ENCODE results near the gene MED22. TPM values are rescaled to one million over a fixed set of nuclear protein-coding genes. Genes with fewer than 3 reads are reported as not detected.
"Not testable (repeated sequence)": the region's sequence is repeated elsewhere in the genome, so short reads cannot be mapped to it uniquely, and the experiment has no call there.

Gene MED22
- total RNA-seq, 1 donor = 14.5 TPM

DNA sequence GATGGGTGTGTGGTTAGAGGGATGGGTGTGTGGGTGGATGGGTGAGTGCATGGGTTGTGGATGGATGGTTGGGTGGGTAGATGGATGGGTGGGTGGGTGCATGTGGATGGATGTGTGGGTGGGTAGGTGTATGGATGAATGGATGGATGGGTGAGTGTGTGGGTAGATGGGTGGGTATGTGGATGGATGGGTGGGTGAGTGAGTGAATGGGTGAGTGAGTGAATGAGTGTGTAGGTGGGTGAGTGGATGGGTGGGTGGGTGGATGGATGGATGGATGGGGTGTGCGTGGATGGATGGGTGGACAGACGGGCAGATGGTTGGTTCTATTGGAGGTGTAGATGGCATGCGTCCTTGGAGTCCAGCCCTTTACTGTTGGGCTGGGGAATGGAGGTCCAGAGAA lies 45.5 kb upstream of the MED22 start:
- Histone ChIP-seq H3K9me3 (ENCODE audit: low read depth, low read length) (no peaks in the 10 kb centered on the region), H3K79me2 (ENCODE audit: insufficient read depth, low read length) (no peaks in the 10 kb centered on the region), H3K4me3 (ENCODE audit: insufficient read depth, low read length) (no peak overlapping the region), H3K27ac (ENCODE audit: low read depth, low read length) (no peak overlapping the region), H3K4me1 (ENCODE audit: insufficient read depth, low read length) (no peaks in the 10 kb centered on the region), H3K36me3 (ENCODE audit: insufficient read depth, low read length) (no peaks in the 10 kb centered on the region), H3K4me2 (ENCODE audit: insufficient read depth, low read length) (no peak overlapping the region), H4K20me1 (ENCODE audit: insufficient read depth, low read length) (no peaks in the 10 kb centered on the region), H3K27me3 (ENCODE audit: insufficient read depth, low read length) (peaks cover 30% of the 10 kb centered on the region), H2AFZ (ENCODE audit: low read length) (no peak overlapping the region)
- no peak for DNase-seq (ENCODE audit: insufficient read length, low spot score, missing footprints)
- TF ChIP-seq, protein P1, sequence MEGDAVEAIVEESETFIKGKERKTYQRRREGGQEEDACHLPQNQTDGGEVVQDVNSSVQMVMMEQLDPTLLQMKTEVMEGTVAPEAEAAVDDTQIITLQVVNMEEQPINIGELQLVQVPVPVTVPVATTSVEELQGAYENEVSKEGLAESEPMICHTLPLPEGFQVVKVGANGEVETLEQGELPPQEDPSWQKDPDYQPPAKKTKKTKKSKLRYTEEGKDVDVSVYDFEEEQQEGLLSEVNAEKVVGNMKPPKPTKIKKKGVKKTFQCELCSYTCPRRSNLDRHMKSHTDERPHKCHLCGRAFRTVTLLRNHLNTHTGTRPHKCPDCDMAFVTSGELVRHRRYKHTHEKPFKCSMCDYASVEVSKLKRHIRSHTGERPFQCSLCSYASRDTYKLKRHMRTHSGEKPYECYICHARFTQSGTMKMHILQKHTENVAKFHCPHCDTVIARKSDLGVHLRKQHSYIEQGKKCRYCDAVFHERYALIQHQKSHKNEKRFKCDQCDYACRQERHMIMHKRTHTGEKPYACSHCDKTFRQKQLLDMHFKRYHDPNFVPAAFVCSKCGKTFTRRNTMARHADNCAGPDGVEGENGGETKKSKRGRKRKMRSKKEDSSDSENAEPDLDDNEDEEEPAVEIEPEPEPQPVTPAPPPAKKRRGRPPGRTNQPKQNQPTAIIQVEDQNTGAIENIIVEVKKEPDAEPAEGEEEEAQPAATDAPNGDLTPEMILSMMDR (IDR thresholded peaks at IDR 0.05; ENCODE audit: extremely low read depth, low read depth, low read length) = no peak

DNA sequence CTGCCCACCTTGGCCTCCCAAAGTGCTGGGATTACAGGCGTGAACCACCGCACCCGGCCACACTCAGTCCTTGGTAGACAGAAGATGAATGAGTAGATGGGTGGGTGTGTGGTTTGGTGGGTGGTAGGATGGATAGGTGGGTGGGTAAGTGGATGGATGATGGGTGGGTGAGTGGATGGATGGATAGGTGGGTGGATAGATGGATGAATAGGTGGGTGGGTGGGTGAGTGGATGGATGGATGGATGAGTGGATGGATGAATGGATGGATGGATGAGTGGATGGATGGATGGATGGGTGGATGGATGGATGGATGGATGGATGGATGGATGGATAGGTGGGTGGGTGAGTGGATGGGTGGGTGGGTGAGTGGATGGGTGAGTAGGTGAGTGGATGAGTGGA lies 44.4 kb upstream of the MED22 start:
- H3K4me1 ChIP-seq (ENCODE audit: insufficient read depth, low read length); H2AFZ ChIP-seq (ENCODE audit: low read length); H4K20me1 ChIP-seq (ENCODE audit: insufficient read depth, low read length); H3K79me2 ChIP-seq (ENCODE audit: insufficient read depth, low read length); H3K4me2 ChIP-seq (ENCODE audit: insufficient read depth, low read length); DNase-seq (ENCODE audit: insufficient read length, low spot score, missing footprints); H3K4me3 ChIP-seq (ENCODE audit: insufficient read depth, low read length); H3K9me3 ChIP-seq (ENCODE audit: low read depth, low read length); H3K36me3 ChIP-seq (ENCODE audit: insufficient read depth, low read length); H3K27ac ChIP-seq (ENCODE audit: low read depth, low read length): not testable (repeated sequence)
- peaks cover 24% of the 10 kb centered on the region for H3K27me3 ChIP-seq (ENCODE audit: insufficient read depth, low read length)

DNA sequence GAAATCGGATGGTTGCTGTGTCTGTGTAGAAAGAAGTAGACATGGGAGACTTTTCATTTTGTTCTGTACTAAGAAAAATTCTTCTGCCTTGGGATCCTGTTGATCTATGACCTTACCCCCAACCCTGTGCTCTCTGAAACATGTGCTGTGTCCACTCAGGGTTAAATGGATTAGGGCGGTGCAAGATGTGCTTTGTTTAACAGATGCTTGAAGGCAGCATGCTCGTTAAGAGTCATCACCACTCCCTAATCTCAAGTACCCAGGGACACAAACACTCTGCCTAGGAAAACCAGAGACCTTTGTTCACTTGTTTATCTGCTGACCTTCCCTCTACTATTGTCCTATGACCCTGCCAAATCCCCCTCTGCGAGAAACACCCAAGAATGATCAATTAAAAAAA lies 43.5 kb upstream of the MED22 start:
- not testable (repeated sequence) for H3K9me3 ChIP-seq (ENCODE audit: low read depth, low read length); H3K36me3 ChIP-seq (ENCODE audit: insufficient read depth, low read length); H3K27ac ChIP-seq (ENCODE audit: low read depth, low read length); H3K4me3 ChIP-seq (ENCODE audit: insufficient read depth, low read length); H3K4me2 ChIP-seq (ENCODE audit: insufficient read depth, low read length); H4K20me1 ChIP-seq (ENCODE audit: insufficient read depth, low read length); H3K79me2 ChIP-seq (ENCODE audit: insufficient read depth, low read length); DNase-seq (ENCODE audit: insufficient read length, low spot score, missing footprints); H2AFZ ChIP-seq (ENCODE audit: low read length); H3K4me1 ChIP-seq (ENCODE audit: insufficient read depth, low read length)
- peaks cover 19% of the 10 kb centered on the region for H3K27me3 ChIP-seq (ENCODE audit: insufficient read depth, low read length)

DNA sequence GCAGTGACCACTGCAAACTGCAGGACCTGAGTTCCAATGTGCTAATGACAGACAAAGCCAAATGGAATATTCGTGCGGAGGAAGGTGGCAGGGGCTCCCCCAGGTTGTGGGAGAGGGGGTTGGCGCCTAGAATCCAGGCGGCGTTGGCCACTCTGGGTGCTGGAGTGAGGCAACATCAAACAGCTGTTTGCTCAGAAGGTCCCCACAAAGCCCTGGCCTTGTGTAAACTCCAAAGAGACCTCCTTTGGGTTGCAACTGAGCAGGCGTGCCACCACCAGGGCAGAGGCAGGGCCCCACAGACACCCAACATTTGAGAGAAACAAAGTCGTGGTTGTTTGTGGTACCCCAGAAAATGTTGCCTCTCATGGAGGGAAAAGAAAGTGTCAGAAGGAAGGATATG lies 42.8 kb upstream of the MED22 start:
- Histone ChIP-seq H3K27ac (ENCODE audit: low read depth, low read length) (no peak overlapping the region), H4K20me1 (ENCODE audit: insufficient read depth, low read length) (no peaks in the 10 kb centered on the region), H3K27me3 (ENCODE audit: insufficient read depth, low read length) (peaks cover 17% of the 10 kb centered on the region), H3K9me3 (ENCODE audit: low read depth, low read length) (no peaks in the 10 kb centered on the region), H3K4me3 (ENCODE audit: insufficient read depth, low read length) (no peak overlapping the region), H3K4me1 (ENCODE audit: insufficient read depth, low read length) (no peaks in the 10 kb centered on the region), H3K36me3 (ENCODE audit: insufficient read depth, low read length) (no peaks in the 10 kb centered on the region), H3K79me2 (ENCODE audit: insufficient read depth, low read length) (no peaks in the 10 kb centered on the region), H3K4me2 (ENCODE audit: insufficient read depth, low read length) (no peak overlapping the region), H2AFZ (ENCODE audit: low read length) (no peak overlapping the region)
- TF ChIP-seq, protein P1 (IDR thresholded peaks at IDR 0.05; ENCODE audit: extremely low read depth, low read depth, low read length) = no peak
- peak; percentile 64 for DNase-seq (ENCODE audit: insufficient read length, low spot score, missing footprints)

DNA sequence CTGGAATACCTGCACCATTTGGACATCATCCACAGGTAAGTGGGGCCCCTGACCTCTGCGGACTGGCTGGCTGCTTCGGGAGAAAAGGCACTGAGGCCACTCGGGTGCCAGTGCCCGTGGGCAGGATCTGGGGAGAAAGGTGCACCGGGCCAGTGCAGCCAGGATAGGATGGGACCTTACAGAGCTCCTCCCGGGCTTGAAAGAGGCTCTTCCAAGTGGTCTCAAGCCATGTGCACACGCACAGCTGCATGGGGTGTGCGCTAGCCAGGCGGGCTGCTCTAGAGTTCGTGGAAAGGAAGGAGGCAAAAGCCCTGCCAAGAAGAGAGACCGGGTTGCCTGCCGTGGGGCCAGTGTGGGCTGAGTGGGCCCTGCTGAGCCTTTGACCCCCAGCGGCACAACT lies 41.6 kb upstream of the MED22 start:
- Histone ChIP-seq H2AFZ (ENCODE audit: low read length) (no peak overlapping the region), H3K4me3 (ENCODE audit: insufficient read depth, low read length) (no peak overlapping the region), H3K4me2 (ENCODE audit: insufficient read depth, low read length) (no peak overlapping the region), H3K9me3 (ENCODE audit: low read depth, low read length) (no peaks in the 10 kb centered on the region), H3K79me2 (ENCODE audit: insufficient read depth, low read length) (no peaks in the 10 kb centered on the region), H3K4me1 (ENCODE audit: insufficient read depth, low read length) (no peaks in the 10 kb centered on the region), H4K20me1 (ENCODE audit: insufficient read depth, low read length) (no peaks in the 10 kb centered on the region), H3K27me3 (ENCODE audit: insufficient read depth, low read length) (peaks cover 8% of the 10 kb centered on the region), H3K36me3 (ENCODE audit: insufficient read depth, low read length) (no peaks in the 10 kb centered on the region), H3K27ac (ENCODE audit: low read depth, low read length) (no peak overlapping the region)
- DNase-seq (ENCODE audit: insufficient read length, low spot score, missing footprints) = peak; percentile 77
- TF ChIP-seq, protein P1 (IDR thresholded peaks at IDR 0.05; ENCODE audit: extremely low read depth, low read depth, low read length) = no peak
